ENCODE data around the gene SAMMSON.

DNA sequence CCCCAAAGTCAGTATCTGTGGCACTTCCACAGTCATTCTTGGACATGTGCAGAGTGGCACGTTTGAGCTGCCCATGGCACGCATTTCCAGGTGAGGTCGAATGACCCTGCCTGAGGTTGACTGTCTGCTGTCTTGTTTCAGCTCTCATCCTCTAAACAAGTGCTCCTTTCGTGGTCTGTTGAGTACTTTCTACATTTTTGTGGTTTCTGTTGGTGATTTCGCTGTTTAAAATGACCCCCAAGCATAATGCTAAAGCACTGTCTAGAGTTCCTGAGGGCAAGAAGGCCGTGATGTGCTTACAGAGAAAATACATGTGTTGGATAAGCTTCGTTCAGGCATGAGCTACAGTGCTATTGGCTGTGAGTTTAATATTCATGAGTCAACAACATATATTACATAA is 40.0 kb upstream of the SAMMSON start:
- no peak for TF ChIP-seq GATA2 (IDR thresholded peaks at IDR 0.05; ENCODE audit: low read depth, low read length)
- no peak for TF ChIP-seq GATA3 (IDR thresholded peaks at IDR 0.05; ENCODE audit: low read depth, low read length)

Data from SH-SY5Y (cell line).